ENCODE data around the gene SLC35F3. TPM values are rescaled to one million over a fixed set of nuclear protein-coding genes. Genes with fewer than 3 reads are reported as not detected.

SLC35F3 gene
- total and polyA plus RNA-seq, 9 of the 15 experiments (the other 6 are each of a cell fraction or from before 2014, with no cell fraction given): 0.04 to 0.07 (median 0.04) TPM; not detected in 6

GRCh38 chr1:234185438-234185837 is 281.0 kb downstream of the SLC35F3 start (continued):
- no peak for TF ChIP-seq ZBTB7A (IDR thresholded peaks at IDR 0.05; ENCODE audit: borderline replicate concordance, control insufficient read depth, low read depth, low read length)
- TF ChIP-seq BMI1 (IDR thresholded peaks at IDR 0.05; ENCODE audit: low read length): no peak
- TF ChIP-seq ZNF121 (CRISPR knock-in tag; conservative IDR thresholded peaks at IDR 0.05): no peak
- no peak for TF ChIP-seq HMBOX1 (IDR thresholded peaks at IDR 0.05)
- no peak for TF ChIP-seq SMAD3 (CRISPR knock-in tag; conservative IDR thresholded peaks at IDR 0.05)
- no peak for TF ChIP-seq ZNF184 (CRISPR knock-in tag; IDR thresholded peaks at IDR 0.05)

GRCh38 chr1:234186037-234186688 is 281.7 kb downstream of the SLC35F3 start:
- no peaks in the 10 kb centered on the region for H3K36me3 ChIP-seq (ENCODE audit: control insufficient read depth, insufficient read depth, low read length)
- ChIA-PET CTCF (ENCODE audit: low intra/inter-chr PET ratio) (no interaction called here), POLR2A (no interaction called here)
- ATAC-seq (no peak), DNase-seq (ENCODE audit: extremely low read depth in 1 of 4, low spot score in 3 of 4) (no peak), FAIRE-seq (no peak)
- no peaks in the 10 kb centered on the region for H4K20me1 ChIP-seq (replicated peaks; ENCODE audit: control insufficient read depth, insufficient read depth, low read length)
- in situ Hi-C loops (cut with MboI) (no loop called here), intact Hi-C loops (cut with micrococcal nuclease) (no loop called here)
- no peaks in the 10 kb centered on the region for H3K79me2 ChIP-seq (ENCODE audit: control insufficient read depth, insufficient read depth, low read length)
- H2AFZ ChIP-seq (ENCODE audit: low read depth, low read length): no peak overlapping the region
- no peak overlapping the region for H3K9ac ChIP-seq (ENCODE audit: insufficient read depth in 1 of 2, low read depth in 2 of 2, low read length in 2 of 2)
- no peaks in the 10 kb centered on the region for H3K9me3 ChIP-seq (replicated peaks; ENCODE audit: control insufficient read depth, insufficient read depth, low read depth, low read length)
- peaks cover 13 to 40% of the 10 kb centered on the region in 2 experiments for H3K27me3 ChIP-seq (ENCODE audit: control insufficient read depth in 2 of 2, insufficient read depth in 2 of 2, low read length in 2 of 2)
- 1% methylated on average over 6 of the region's 6 CpGs for WGBS (ENCODE audit: insufficient coverage, low coverage, missing lambda C conversion rate)
- no TSS peak for BruUV-seq (replicated peaks)
- H3K4me3 ChIP-seq: no peak overlapping the region
- no peaks in the 10 kb centered on the region for H3K9me1 ChIP-seq (ENCODE audit: control insufficient read depth, insufficient read depth, low read length)
- H3K4me1 ChIP-seq (replicated peaks in 1 of 2; ENCODE audit: control insufficient read depth in 2 of 2, insufficient read depth in 2 of 2, low read length in 2 of 2): no peaks in the 10 kb centered on the region
- H3K4me2 ChIP-seq (ENCODE audit: insufficient read depth, low read length): no peak overlapping the region
- no peak overlapping the region for H3K27ac ChIP-seq (ENCODE audit: extremely low read depth, low read depth, low read length)
- TF ChIP-seq CBX5 (IDR thresholded peaks at IDR 0.05; ENCODE audit: borderline replicate concordance, low read depth) (no peak), CTCFL (IDR thresholded peaks at IDR 0.05; ENCODE audit: borderline replicate concordance, insufficient read depth, low read depth, low read length, poor library complexity, severe bottlenecking) (no peak), IFI16 (CRISPR knock-in tag; IDR thresholded peaks at IDR 0.05) (no peak), CUX1 (CRISPR knock-in tag; IDR thresholded peaks at IDR 0.05) (no peak), RBM17 (IDR thresholded peaks at IDR 0.05; ENCODE audit: borderline replicate concordance, low read depth, low read length) (no peak), TAL1 (IDR thresholded peaks at IDR 0.05) (no peak)

Data from K562 (cell line).